ENCODE results near the gene HAVCR1. TPM values are rescaled to one million over a fixed set of nuclear protein-coding genes. Genes with fewer than 3 reads are reported as not detected.

HAVCR1 gene
- total RNA-seq, 3 donors from 2014 or later, result 0.44 to 2.9 TPM; not detected in 1

GRCh38 chr5:157072508-157072907, 13.6 kb upstream of the HAVCR1 start:
- Histone ChIP-seq H3K27me3 (no peaks in the 10 kb centered on the region), H3K36me3 (no peaks in the 10 kb centered on the region), H3K9me3 (no peaks in the 10 kb centered on the region), H3K4me3 (no peak overlapping the region), H3K4me1 (no peaks in the 10 kb centered on the region), H3K27ac (no peak overlapping the region)
- intact Hi-C loops (cut with DNase I; ENCODE audit: low total_unique reads), result no loop called here
- no peak for TF ChIP-seq CTCF (IDR thresholded peaks at IDR 0.05)
- no peak for TF ChIP-seq POLR2AphosphoS5 (IDR thresholded peaks at IDR 0.05)
- TF ChIP-seq POLR2A (IDR thresholded peaks at IDR 0.05), result no peak
- no peak for DNase-seq (ENCODE audit: low spot score in 2 of 2)

- H3K27me3 ChIP-seq, result no peaks in the 10 kb centered on the region
- intact Hi-C loops (cut with DNase I; ENCODE audit: low total_unique reads), result no loop called here
- H3K27ac ChIP-seq, result no peak overlapping the region
- no peak for TF ChIP-seq POLR2A (IDR thresholded peaks at IDR 0.05)
- H3K36me3 ChIP-seq, result no peaks in the 10 kb centered on the region
- H3K9me3 ChIP-seq, result no peaks in the 10 kb centered on the region
- no peak for DNase-seq (ENCODE audit: low spot score in 2 of 2)
- no peaks in the 10 kb centered on the region for H3K4me1 ChIP-seq
- no peak overlapping the region for H3K4me3 ChIP-seq
Measured at GRCh38 chr5:157069949-157070348, 11.0 kb upstream of the HAVCR1 start.

GRCh38 chr5:157068785-157069184, 9.9 kb upstream of the HAVCR1 start:
- Histone ChIP-seq H3K4me1 (no peaks in the 10 kb centered on the region), H3K36me3 (no peaks in the 10 kb centered on the region), H3K27ac (no peak overlapping the region), H3K4me3 (no peak overlapping the region), H3K9me3 (no peaks in the 10 kb centered on the region), H3K27me3 (no peaks in the 10 kb centered on the region)
- intact Hi-C loops (cut with DNase I; ENCODE audit: low total_unique reads), result no loop called here
- TF ChIP-seq CTCF (IDR thresholded peaks at IDR 0.05), result no peak
- no peak for TF ChIP-seq POLR2A (IDR thresholded peaks at IDR 0.05)
- TF ChIP-seq POLR2AphosphoS5 (IDR thresholded peaks at IDR 0.05), result no peak
- no peak for DNase-seq (ENCODE audit: low spot score in 2 of 2)

GRCh38 chr5:157068339-157068738, 9.4 kb upstream of the HAVCR1 start:
- no peaks in the 10 kb centered on the region for H3K27me3 ChIP-seq
- intact Hi-C loops (cut with DNase I; ENCODE audit: low total_unique reads), result no loop called here
- TF ChIP-seq CTCF (IDR thresholded peaks at IDR 0.05) (no peak), POLR2A (IDR thresholded peaks at IDR 0.05) (no peak), POLR2AphosphoS5 (IDR thresholded peaks at IDR 0.05) (no peak)
- H3K9me3 ChIP-seq, result no peaks in the 10 kb centered on the region
- H3K27ac ChIP-seq, result no peak overlapping the region
- H3K4me1 ChIP-seq, result no peaks in the 10 kb centered on the region
- no peak for DNase-seq (ENCODE audit: low spot score in 2 of 2)
- no peaks in the 10 kb centered on the region for H3K36me3 ChIP-seq
- no peak overlapping the region for H3K4me3 ChIP-seq

- intact Hi-C loops (cut with DNase I; ENCODE audit: low total_unique reads), result no loop called here
Measured at GRCh38 chr5:157067005-157067404, 8.1 kb upstream of the HAVCR1 start.

More at GRCh38 chr5:157067005-157067404, 8.1 kb upstream of the HAVCR1 start:
- no peak overlapping the region for H3K27ac ChIP-seq
- H3K4me3 ChIP-seq, result no peak overlapping the region
- no peak for DNase-seq (ENCODE audit: low spot score in 2 of 2)
- H3K9me3 ChIP-seq, result no peaks in the 10 kb centered on the region
- H3K36me3 ChIP-seq, result no peaks in the 10 kb centered on the region
- no peaks in the 10 kb centered on the region for H3K4me1 ChIP-seq
- no peaks in the 10 kb centered on the region for H3K27me3 ChIP-seq
- TF ChIP-seq POLR2AphosphoS5 (IDR thresholded peaks at IDR 0.05) (no peak), POLR2A (IDR thresholded peaks at IDR 0.05) (no peak), CTCF (IDR thresholded peaks at IDR 0.05) (no peak)
